HepG2 (cell line): ENCODE results near the gene GH2. TPM values are rescaled to one million over a fixed set of nuclear protein-coding genes. Genes with fewer than 3 reads are reported as not detected.

Source experiments
- E2F1 ChIP-seq: sonication (generic); formaldehyde crosslinking; IDR thresholded peaks from 2 replicates; pipeline ENCODE4 v1.5.0; 2020; ENCODE audit warnings: missing genetic modification reagents
- KIAA2018 ChIP-seq: sonication (generic); formaldehyde crosslinking; IDR thresholded peaks from 2 replicates; pipeline ENCODE4 v1.5.0; 2020; ENCODE audit warnings: mild to moderate bottlenecking, missing genetic modification reagents, borderline replicate concordance
- MIXL1 ChIP-seq: IDR thresholded peaks from 2 replicates; pipeline ENCODE4 v1.6.1; 2016
- NFE2L2 ChIP-seq: fragments of 150-350 bp; IDR thresholded peaks from 2 replicates; pipeline ENCODE4 v1.6.1; 2014; ENCODE audit warnings: low read length
- REPIN1 ChIP-seq: sonication (generic); formaldehyde crosslinking; IDR thresholded peaks from 2 replicates; pipeline ENCODE4 v1.8.0; 2022; ENCODE audit warnings: missing genetic modification reagents, low read depth, mild to moderate bottlenecking, borderline replicate concordance
- RERE ChIP-seq: IDR thresholded peaks from 2 replicates; pipeline ENCODE4 v1.6.1; 2016; ENCODE audit warnings: low read depth, missing genetic modification reagents, missing compliant biosample characterization
- RNF2 ChIP-seq: fragments of 450-650 bp; conservative IDR thresholded peaks from 2 replicates; pipeline ENCODE4 v1.6.1; 2016; ENCODE audit warnings: low read depth
- ZNF737 ChIP-seq: sonication (generic); formaldehyde crosslinking; IDR thresholded peaks from 2 replicates; pipeline ENCODE4 v1.5.0; 2020; ENCODE audit warnings: missing genetic modification reagents, mild to moderate bottlenecking, borderline replicate concordance
- ZXDC ChIP-seq: sonication (generic); formaldehyde crosslinking; IDR thresholded peaks from 2 replicates; pipeline ENCODE4 v1.5.0; 2020; ENCODE audit warnings: mild to moderate bottlenecking, missing genetic modification reagents
- polyA plus RNA-seq, 8 experiments: library from polyadenylated mRNA; depleted of rRNA in 3 of 8; stranded (reverse) in 7 of 8; unstranded in 1 of 8; fragments of >200 nt; fragmentation: Illumina TruSeq in 4 of 8; extraction: Trizol in 4 of 8; gene quantifications; 2 replicates each; pipeline versions ENCODE4 v1.2.1 to v1.2.3, GENCODE V29; 2011 to 2016; ENCODE audit warnings: low read depth in 4 of 8, missing spikeins in 1 of 8, mixed read lengths in 1 of 8; ENCODE audit not compliant: insufficient read depth in 1 of 8
- total RNA-seq, 5 experiments: library from RNA; depleted of rRNA; stranded (reverse); fragments of >200 nt; fragmentation: Illumina TruSeq; extraction: Trizol; gene quantifications; 2 replicates each; pipeline ENCODE4 v1.2.3, GENCODE V29; 2016; ENCODE audit warnings: low read depth in 1 of 5

Gene GH2
- total and polyA plus RNA-seq, 2 of the 13 experiments (the other 11 are each of a cell fraction or from before 2014, with no cell fraction given), result not detected

GRCh38 chr17:63842540-63843386 lies 39.0 kb downstream of the GH2 start, which contains the start of gene SMARCD2 (continued):
- TF ChIP-seq KIAA2018 (CRISPR knock-in tag), result 0 out of 2 replicates have a peak, but pooled peaks have one; percentile 88
- TF ChIP-seq REPIN1 (CRISPR knock-in tag), result peak; percentile 99
- TF ChIP-seq RERE, result peak; percentile 76; the same call in 1 of the 2 replicates
- TF ChIP-seq ZNF737 (CRISPR knock-in tag), result 0 out of 2 replicates have a peak, but pooled peaks have one; percentile 53
- peak; percentile 97 for TF ChIP-seq MIXL1
- peak; percentile 93 for TF ChIP-seq ZXDC (CRISPR knock-in tag)
- peak; percentile 65; the same call in 1 of the 2 replicates for TF ChIP-seq RNF2
- peak; percentile 90 for TF ChIP-seq E2F1 (CRISPR knock-in tag)
- TF ChIP-seq NFE2L2, result 0 out of 2 replicates have a peak, but pooled peaks have one; percentile 11
